PC-3 (cell line): ENCODE measurements around the gene STIM1. TPM values are rescaled to one million over a fixed set of nuclear protein-coding genes. Genes with fewer than 3 reads are reported as not detected.

Experiments used
- ATAC-seq: fragments of 200-7000 bp; cut with Tn5 transposase; 2 replicates; pipeline ENCODE4 v1.9.1; 2020; ENCODE audit warnings: mild to moderate bottlenecking, moderate library complexity
- BruUV-seq: library from RNA; stranded (reverse); fragments of 400-500 nt; replicated peaks from 2 replicates; lab custom pipeline; 2021; lab: Mats Ljungman, UMichigan
- CTCF ChIA-PET: fragments of 300-600 bp; sonication (Branson Sonifier 250); formaldehyde crosslinking; loops from one replicate; lab custom pipeline; 2022; ENCODE audit warnings: antibody characterized with exemption; lab: Charles Lee
- POLR2A ChIA-PET: fragments of 300-600 bp; sonication (Branson Sonifier 250); formaldehyde crosslinking; loops from one replicate; lab custom pipeline; 2022; ENCODE audit warnings: antibody characterized with exemption; ENCODE audit not compliant: unreplicated experiment; lab: Charles Lee
- DNase-seq: peaks from one replicate; pipeline ENCODE4 v3.0.0-alpha.2; 2015
- H2AFZ ChIP-seq: fragments of 300-600 bp; sonication (generic); 2 replicates; pipeline ENCODE4 v1.6.0; 2016; ENCODE audit warnings: antibody characterized with exemption, low read length
- H3F3A ChIP-seq: fragments of 300-600 bp; sonication (generic); one replicate; pipeline ENCODE4 v1.6.0; 2017; ENCODE audit warnings: antibody characterized with exemption, low read length, control low read depth, mild to moderate bottlenecking; ENCODE audit not compliant: unreplicated experiment
- H3K27ac ChIP-seq: fragments of 300-600 bp; sonication (generic); 2 replicates; pipeline ENCODE4 v1.5.1; 2016; ENCODE audit warnings: mild to moderate bottlenecking, low read length
- H3K27me3 ChIP-seq: fragments of 300-600 bp; sonication (generic); 2 replicates; pipeline ENCODE4 v1.6.1; 2016; ENCODE audit warnings: low read length, mixed read lengths
- H3K36me3 ChIP-seq: fragments of 300-600 bp; sonication (generic); 2 replicates; pipeline ENCODE4 v1.6.1; 2016; ENCODE audit warnings: low read depth, mixed run types, low read length, mixed read lengths
- H3K4me1 ChIP-seq: fragments of 300-600 bp; sonication (generic); 2 replicates; pipeline ENCODE4 v1.5.1; 2016; ENCODE audit warnings: low read length; ENCODE audit not compliant: insufficient read depth
- H3K4me2 ChIP-seq: fragments of 300-600 bp; sonication (generic); 2 replicates; pipeline ENCODE4 v1.6.0; 2016; ENCODE audit warnings: low read length
- H3K4me3 ChIP-seq: fragments of 300-600 bp; sonication (generic); 2 replicates; pipeline ENCODE4 v1.5.1; 2016; ENCODE audit warnings: mild to moderate bottlenecking, low read length, mixed read lengths
- H3K79me2 ChIP-seq: fragments of 300-600 bp; sonication (generic); 2 replicates; pipeline ENCODE4 v1.6.1; 2017; ENCODE audit warnings: low read length, mixed read lengths
- H3K9ac ChIP-seq: fragments of 300-600 bp; sonication (generic); 2 replicates; pipeline ENCODE4 v1.6.0; 2016; ENCODE audit warnings: mild to moderate bottlenecking, low read length
- H3K9me2 ChIP-seq: fragments of 300-600 bp; sonication (generic); replicated peaks from 2 replicates; pipeline ENCODE4 v1.6.1; 2016; ENCODE audit warnings: mixed run types, low read length, mixed read lengths
- H3K9me3 ChIP-seq: fragments of 300-600 bp; sonication (generic); 2 replicates; pipeline ENCODE4 v1.6.1; 2016; ENCODE audit warnings: low read length, mixed read lengths
- H4K20me1 ChIP-seq: fragments of 300-600 bp; sonication (generic); 2 replicates; pipeline ENCODE4 v1.6.1; 2016; ENCODE audit warnings: low read length, mixed read lengths
- CTCF ChIP-seq: fragments of 300-600 bp; sonication (generic); conservative IDR thresholded peaks from 2 replicates; pipeline ENCODE4 v1.5.1; 2017; ENCODE audit warnings: antibody characterized with exemption, low read depth, mild to moderate bottlenecking, low read length
- EZH2 ChIP-seq: fragments of 300-600 bp; sonication (generic); IDR thresholded peaks from one replicate; pipeline ENCODE4 v1.6.1; 2017; ENCODE audit warnings: antibody characterized with exemption, mild to moderate bottlenecking, low read length; ENCODE audit not compliant: unreplicated experiment
- EZH2phosphoT487 ChIP-seq: fragments of 300-600 bp; sonication (generic); IDR thresholded peaks from 2 replicates; pipeline ENCODE4 v1.6.1; 2018; ENCODE audit warnings: mild to moderate bottlenecking, antibody characterized with exemption, low read length, borderline replicate concordance
- intact Hi-C: fragments of 100-400 bp; cut with micrococcal nuclease; formaldehyde crosslinking; loops from 2 replicates; pipeline ENCODE4 v1.9.0; 2023
- total RNA-seq: library from RNA; depleted of rRNA; stranded (reverse); fragments of >200 nt; gene quantifications from 2 replicates; pipeline ENCODE4 v1.2.3, GENCODE V29; 2014

The STIM1 gene
- total RNA-seq, 1 experiment from 2014 or later = 22.8 TPM

- H3K4me1 ChIP-seq = no peaks in the 10 kb centered on the region
- H3K4me2 ChIP-seq = no peak overlapping the region
- ChIA-PET POLR2A (no interaction called here), CTCF (interaction anchor here (0.6 to 2.2 kb wide), 5 partner anchors 9 to 231 kb away, joined by 3 to 28 read pairs (median 4); partner anchors contain the start of gene STIM1)
- H4K20me1 ChIP-seq = no peaks in the 10 kb centered on the region
- no peaks in the 10 kb centered on the region for H3K36me3 ChIP-seq
- no peak overlapping the region for H3K9ac ChIP-seq
- intact Hi-C loops = loop anchor here (1.0 to 10.0 kb wide), 3 partner anchors 118 to 223 kb away; no protein-coding TSS in a partner anchor
- no peaks in the 10 kb centered on the region for H3F3A ChIP-seq
- H3K79me2 ChIP-seq = no peaks in the 10 kb centered on the region
- ATAC-seq = peak; percentile 93
- DNase-seq = peak; percentile 81
- no peaks in the 10 kb centered on the region for H3K9me2 ChIP-seq
- H3K27ac ChIP-seq = no peak overlapping the region
- TF ChIP-seq EZH2 (no peak), CTCF (peak; percentile 80), EZH2phosphoT487 (no peak)
- no TSS peak for BruUV-seq
- no peaks in the 10 kb centered on the region for H3K9me3 ChIP-seq
- no peaks in the 10 kb centered on the region for H3K27me3 ChIP-seq
- H2AFZ ChIP-seq = peak overlapping the region; percentile 45; the same call in 1 of the 2 replicates
- no peak overlapping the region for H3K4me3 ChIP-seq
Measured at GRCh38 chr11:4072668-4073285, 217.3 kb downstream of the STIM1 start.

GRCh38 chr11:4074266-4074665, 218.8 kb downstream of the STIM1 start:
- Histone ChIP-seq H2AFZ (no peak overlapping the region), H3K4me2 (no peak overlapping the region), H3K9me3 (no peaks in the 10 kb centered on the region), H3F3A (no peaks in the 10 kb centered on the region), H3K4me1 (no peaks in the 10 kb centered on the region), H3K9ac (no peak overlapping the region), H4K20me1 (no peaks in the 10 kb centered on the region), H3K79me2 (no peaks in the 10 kb centered on the region), H3K27me3 (no peaks in the 10 kb centered on the region), H3K4me3 (no peak overlapping the region), H3K27ac (no peak overlapping the region), H3K9me2 (no peaks in the 10 kb centered on the region), H3K36me3 (no peaks in the 10 kb centered on the region)
- ATAC-seq = no peak
- TF ChIP-seq CTCF (no peak), EZH2 (no peak), EZH2phosphoT487 (no peak)
- no TSS peak for BruUV-seq
- DNase-seq = no peak
- POLR2A ChIA-PET = no interaction called here
- intact Hi-C loops = loop anchor here (10.0 kb wide), 1 partner anchor 119 kb away; no protein-coding TSS in a partner anchor
- CTCF ChIA-PET = interaction anchor here (0.6 kb wide), 1 partner anchor 233 kb away, joined by 3 read pairs; no protein-coding TSS in a partner anchor

GRCh38 chr11:4076774-4077173, 221.3 kb downstream of the STIM1 start:
- BruUV-seq = no TSS peak

More at GRCh38 chr11:4076774-4077173, 221.3 kb downstream of the STIM1 start:
- H3K9me2 ChIP-seq = no peaks in the 10 kb centered on the region
- no peaks in the 10 kb centered on the region for H3F3A ChIP-seq
- intact Hi-C loops = loop anchor here (10.0 kb wide), 1 partner anchor 122 kb away; no protein-coding TSS in a partner anchor
- ChIA-PET CTCF (no interaction called here), POLR2A (no interaction called here)
- TF ChIP-seq EZH2 = no peak
- no peaks in the 10 kb centered on the region for H3K9me3 ChIP-seq
- H3K79me2 ChIP-seq = no peaks in the 10 kb centered on the region
- ATAC-seq (no peak), DNase-seq (no peak)
- no peak overlapping the region for H3K9ac ChIP-seq
- H2AFZ ChIP-seq = no peak overlapping the region
- no peaks in the 10 kb centered on the region for H3K27me3 ChIP-seq
- H4K20me1 ChIP-seq = no peaks in the 10 kb centered on the region
- no peak overlapping the region for H3K27ac ChIP-seq
- no peak overlapping the region for H3K4me3 ChIP-seq
- no peaks in the 10 kb centered on the region for H3K4me1 ChIP-seq
- H3K4me2 ChIP-seq = no peak overlapping the region
- no peaks in the 10 kb centered on the region for H3K36me3 ChIP-seq
